IMR-90 (cell line): ENCODE data around the gene DGKD. TPM values are rescaled to one million over a fixed set of nuclear protein-coding genes. Genes with fewer than 3 reads are reported as not detected.

ENCODE experiments used
- ATAC-seq: fragments of 200-7000 bp; cut with Tn5 transposase; 2 replicates; pipeline ENCODE4 v1.9.1; 2020; ENCODE audit warnings: low read depth, mild to moderate bottlenecking, moderate library complexity
- BruUV-seq: library from RNA; stranded (reverse); fragments of 400-500 nt; replicated peaks from 2 replicates; lab custom pipeline; 2021; lab: Mats Ljungman, UMichigan
- CTCF ChIA-PET: fragments of 300-600 bp; formaldehyde crosslinking; extraction: SDS; loops from one replicate; lab custom pipeline; 2021; ENCODE audit warnings: antibody characterized with exemption; lab: Yijun Ruan, JAX
- POLR2A ChIA-PET: fragments of 300-600 bp; sonication (Branson Sonifier 250); formaldehyde crosslinking; loops from one replicate; lab custom pipeline; 2022; ENCODE audit warnings: antibody characterized with exemption; ENCODE audit not compliant: unreplicated experiment; lab: Charles Lee
- DNase-seq: peaks from one replicate; pipeline ENCODE4 v3.0.0; 2013
- H2AFZ ChIP-seq: replicated peaks from 2 replicates; pipeline ENCODE3; 2013; ENCODE audit warnings: low read length, mild to moderate bottlenecking; ENCODE audit not compliant: poor library complexity
- H2AK5ac ChIP-seq: 2 replicates; pipeline ENCODE4 v1.6.1; 2013; ENCODE audit warnings: low read depth, low read length, inconsistent platforms
- H2AK9ac ChIP-seq: replicated peaks from 2 replicates; pipeline ENCODE3; 2013; ENCODE audit warnings: mild to moderate bottlenecking, low read depth, low read length, moderate library complexity; ENCODE audit not compliant: poor library complexity
- H2BK120ac ChIP-seq: 2 replicates; pipeline ENCODE4 v1.6.1; 2013; ENCODE audit warnings: low read depth, low read length, inconsistent platforms
- H2BK15ac ChIP-seq: 3 replicates; pipeline ENCODE4 v1.6.1; 2013; ENCODE audit warnings: low read depth, low read length, inconsistent platforms
- H2BK20ac ChIP-seq: 2 replicates; pipeline ENCODE4 v1.6.1; 2013; ENCODE audit warnings: low read depth, mild to moderate bottlenecking, inconsistent platforms, low read length, moderate library complexity
- H2BK5ac ChIP-seq: 2 replicates; pipeline ENCODE4 v1.6.1; 2013; ENCODE audit warnings: mild to moderate bottlenecking, low read depth, low read length, inconsistent platforms; ENCODE audit not compliant: poor library complexity, severe bottlenecking
- H3K14ac ChIP-seq: replicated peaks from 2 replicates; pipeline ENCODE4 v1.6.1; 2013; ENCODE audit warnings: low read depth, low read length, inconsistent platforms
- H3K18ac ChIP-seq: 2 replicates; pipeline ENCODE4 v1.6.1; 2013; ENCODE audit warnings: low read depth, low read length, control low read depth
- H3K23ac ChIP-seq: 2 replicates; pipeline ENCODE4 v1.6.1; 2013; ENCODE audit warnings: low read depth, low read length, inconsistent platforms
- H3K27ac ChIP-seq: 2 replicates; pipeline ENCODE4 v1.5.1; 2013; ENCODE audit warnings: mild to moderate bottlenecking, control low read depth, low read length; ENCODE audit not compliant: insufficient read depth
- H3K27me3 ChIP-seq: 2 replicates; pipeline ENCODE4 v1.6.1; 2013; ENCODE audit warnings: low read length; ENCODE audit not compliant: control insufficient read depth, insufficient read depth
- H3K36me3 ChIP-seq: 2 replicates; pipeline ENCODE4 v1.6.1; 2013; ENCODE audit warnings: low read length, mixed read lengths; ENCODE audit not compliant: control insufficient read depth, insufficient read depth
- H3K4ac ChIP-seq: 2 replicates; pipeline ENCODE4 v1.6.1; 2013; ENCODE audit warnings: low read depth, low read length, inconsistent platforms
- H3K4me1 ChIP-seq: 2 replicates; pipeline ENCODE4 v1.6.1; 2013; ENCODE audit warnings: low read length, mixed read lengths; ENCODE audit not compliant: control insufficient read depth, insufficient read depth
- H3K4me2 ChIP-seq: 2 replicates; pipeline ENCODE4 v1.6.1; 2013; ENCODE audit warnings: low read depth, mild to moderate bottlenecking, control low read depth, low read length, moderate library complexity
- H3K4me3 ChIP-seq: 2 replicates; pipeline ENCODE4 v1.5.1; 2013; ENCODE audit warnings: low read depth, mild to moderate bottlenecking, control low read depth, low read length, moderate library complexity; ENCODE audit not compliant: insufficient read depth
- H3K56ac ChIP-seq: 2 replicates; pipeline ENCODE4 v1.6.1; 2013; ENCODE audit warnings: low read length, inconsistent platforms; ENCODE audit not compliant: insufficient read depth; ENCODE audit errors: extremely low read depth
- H3K79me1 ChIP-seq, 2 experiments: 2 replicates each; pipeline ENCODE4 v1.6.1; 2013; ENCODE audit warnings: low read length in 2 of 2, inconsistent platforms in 1 of 2, low read depth in 1 of 2
- H3K9ac ChIP-seq: 2 replicates; pipeline ENCODE4 v1.6.1; 2013; ENCODE audit warnings: low read depth, low read length, control low read depth
- H3K9me1 ChIP-seq: 2 replicates; pipeline ENCODE4 v1.6.1; 2013; ENCODE audit warnings: low read length, inconsistent platforms; ENCODE audit not compliant: insufficient read depth
- H3K9me3 ChIP-seq: 2 replicates; pipeline ENCODE4 v1.6.1; 2013; ENCODE audit warnings: low read length; ENCODE audit not compliant: control insufficient read depth, insufficient read depth
- H4K20me1 ChIP-seq: 2 replicates; pipeline ENCODE4 v1.6.1; 2013; ENCODE audit warnings: low read length, inconsistent platforms; ENCODE audit not compliant: insufficient read depth
- H4K5ac ChIP-seq: 2 replicates; pipeline ENCODE4 v1.6.1; 2013; ENCODE audit warnings: mild to moderate bottlenecking, low read depth, low read length, control low read depth
- H4K8ac ChIP-seq, 2 experiments: 2 replicates each; pipeline ENCODE4 v1.6.1; 2013; ENCODE audit warnings: low read depth in 2 of 2, low read length in 2 of 2, control low read depth in 1 of 2, inconsistent platforms in 1 of 2
- H4K91ac ChIP-seq: 2 replicates; pipeline ENCODE4 v1.6.1; 2013; ENCODE audit warnings: low read depth, low read length, inconsistent platforms; ENCODE audit not compliant: insufficient read depth
- BHLHE40 ChIP-seq: fragments of 150-350 bp; IDR thresholded peaks from 2 replicates; pipeline ENCODE4 v1.6.1; 2016; ENCODE audit warnings: mild to moderate bottlenecking, low read depth, low read length
- CEBPB ChIP-seq: IDR thresholded peaks from 2 replicates; pipeline ENCODE4 v1.6.1; 2012; ENCODE audit warnings: low read depth, low read length, improper control_type of control experiment
- CHD1 ChIP-seq: IDR thresholded peaks from 2 replicates; pipeline ENCODE4 v1.6.1; 2012; ENCODE audit warnings: low read depth, low read length, improper control_type of control experiment
- FOS ChIP-seq: fragments of 150-350 bp; IDR thresholded peaks from 2 replicates; pipeline ENCODE4 v1.6.1; 2016; ENCODE audit warnings: low read depth, low read length
- MAFK ChIP-seq: IDR thresholded peaks from 2 replicates; pipeline ENCODE4 v1.6.1; 2012; ENCODE audit warnings: low read depth, low read length, improper control_type of control experiment
- MAZ ChIP-seq: IDR thresholded peaks from 2 replicates; pipeline ENCODE4 v1.6.1; 2012; ENCODE audit warnings: low read depth, mild to moderate bottlenecking, low read length, improper control_type of control experiment, moderate library complexity, borderline replicate concordance
- MXI1 ChIP-seq: IDR thresholded peaks from 2 replicates; pipeline ENCODE4 v1.6.1; 2012; ENCODE audit warnings: low read depth, mild to moderate bottlenecking, low read length, moderate library complexity, borderline replicate concordance
- NFE2L2 ChIP-seq: fragments of 150-350 bp; IDR thresholded peaks from 2 replicates; pipeline ENCODE4 v1.6.1; 2016; ENCODE audit warnings: low read depth, mild to moderate bottlenecking, low read length
- POLR2A ChIP-seq: IDR thresholded peaks from 2 replicates; pipeline ENCODE4 v1.6.1; 2012; ENCODE audit warnings: mild to moderate bottlenecking, low read depth, low read length
- RAD21 ChIP-seq: IDR thresholded peaks from 2 replicates; pipeline ENCODE4 v1.6.1; 2012; ENCODE audit warnings: low read length, improper control_type of control experiment
- RCOR1 ChIP-seq: IDR thresholded peaks from 2 replicates; pipeline ENCODE4 v1.6.1; 2012; ENCODE audit warnings: mild to moderate bottlenecking, low read length, improper control_type of control experiment; ENCODE audit not compliant: insufficient replicate concordance
- RFX5 ChIP-seq: IDR thresholded peaks from 2 replicates; pipeline ENCODE4 v1.8.0; 2012; ENCODE audit warnings: low read depth, mild to moderate bottlenecking, low read length, moderate library complexity
- SMC3 ChIP-seq: fragments of 150-350 bp; IDR thresholded peaks from 2 replicates; pipeline ENCODE4 v1.6.1; 2016; ENCODE audit warnings: low read depth, mild to moderate bottlenecking, antibody characterized with exemption, low read length, moderate library complexity
- WGBS, 2 experiments: methylation state at CpG; one replicate each; pipeline versions ENCODE4 v1.1.5 to v1.1.7; 2013; ENCODE audit warnings: missing lambda C conversion rate in 2 of 2; ENCODE audit not compliant: insufficient read length in 1 of 2; ENCODE audit errors: extremely low coverage in 2 of 2; 5-methylcytosine and 5-hydroxymethylcytosine counted together
- dilution Hi-C: fragments of 300-500 bp; cut with HindIII; formaldehyde crosslinking; loops from one replicate; pipeline ENCODE4 v1.14.3; 2018; ENCODE audit warnings: low sequenced_read_pairs; ENCODE audit not compliant: unreplicated experiment
- in situ Hi-C: fragments of 300-500 bp; cut with MboI; formaldehyde crosslinking; loops from 3 replicates; pipeline ENCODE4 v1.14.3; 2019; ENCODE audit warnings: low sequenced_read_pairs, inconsistent platforms, mixed read lengths
- intact Hi-C: fragments of 100-400 bp; cut with micrococcal nuclease; formaldehyde crosslinking; loops from 2 replicates; pipeline ENCODE4 v1.10.0; 2022
- polyA plus RNA-seq, 3 experiments: library from polyadenylated mRNA; depleted of rRNA; stranded (reverse); fragments of >200 nt; gene quantifications; 2 replicates each; pipeline ENCODE4 v1.2.3, GENCODE V29; 2012; ENCODE audit warnings: low replicate concordance in 1 of 3
- total RNA-seq: library from RNA; depleted of rRNA; stranded (reverse); fragments of >200 nt; gene quantifications from 2 replicates; pipeline ENCODE4 v1.2.3, GENCODE V29; 2012
- TF ChIP-seq, protein P1 (sequence below): fragments of 150-350 bp; IDR thresholded peaks from 2 replicates; pipeline ENCODE4 v1.6.1; 2016; ENCODE audit warnings: low read depth, mild to moderate bottlenecking, low read length, moderate library complexity, borderline replicate concordance
- TF ChIP-seq, protein P2 (sequence below): fragments of 150-350 bp; IDR thresholded peaks from 2 replicates; pipeline ENCODE4 v1.6.1; 2017; ENCODE audit warnings: mild to moderate bottlenecking, antibody characterized with exemption, low read length, low read depth
- TF ChIP-seq, protein P3 (sequence below): conservative IDR thresholded peaks from 2 replicates; pipeline ENCODE4 v1.5.1; 2012; ENCODE audit warnings: mild to moderate bottlenecking, low read depth, low read length, improper control_type of control experiment

The DGKD gene
- total and polyA plus RNA-seq, 2 of the 4 experiments (the other 2 are of a cell fraction) = 6.5 to 10.1 TPM

DNA sequence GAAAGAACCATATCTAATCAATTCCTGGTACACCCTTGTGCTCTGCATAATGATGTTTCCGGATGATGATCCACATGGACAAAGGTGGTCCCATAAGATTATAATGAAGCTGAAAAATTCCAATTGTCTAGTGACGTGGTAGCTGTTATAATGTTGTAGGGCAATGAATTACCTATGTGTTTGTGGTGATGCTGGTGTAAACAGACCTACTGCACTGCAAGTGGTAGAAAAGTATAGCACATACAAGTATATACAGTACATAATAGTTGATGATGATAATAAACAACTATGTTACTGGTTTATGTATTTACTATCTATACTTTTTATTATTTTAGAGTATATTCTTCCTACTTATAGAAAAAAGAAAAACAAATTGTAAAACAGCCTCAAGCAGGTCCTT lies 8.4 kb downstream of the DGKD start:
- TF ChIP-seq MAZ (no peak), NFE2L2 (no peak), RFX5 (no peak), MAFK (no peak), POLR2A (no peak), BHLHE40 (no peak), SMC3 (no peak), RCOR1 (no peak), CEBPB (no peak), CHD1 (no peak), RAD21 (no peak), FOS (no peak), MXI1 (no peak)
- TF ChIP-seq, protein P1, sequence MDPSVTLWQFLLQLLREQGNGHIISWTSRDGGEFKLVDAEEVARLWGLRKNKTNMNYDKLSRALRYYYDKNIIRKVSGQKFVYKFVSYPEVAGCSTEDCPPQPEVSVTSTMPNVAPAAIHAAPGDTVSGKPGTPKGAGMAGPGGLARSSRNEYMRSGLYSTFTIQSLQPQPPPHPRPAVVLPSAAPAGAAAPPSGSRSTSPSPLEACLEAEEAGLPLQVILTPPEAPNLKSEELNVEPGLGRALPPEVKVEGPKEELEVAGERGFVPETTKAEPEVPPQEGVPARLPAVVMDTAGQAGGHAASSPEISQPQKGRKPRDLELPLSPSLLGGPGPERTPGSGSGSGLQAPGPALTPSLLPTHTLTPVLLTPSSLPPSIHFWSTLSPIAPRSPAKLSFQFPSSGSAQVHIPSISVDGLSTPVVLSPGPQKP = no peak
- TF ChIP-seq, protein P2, sequence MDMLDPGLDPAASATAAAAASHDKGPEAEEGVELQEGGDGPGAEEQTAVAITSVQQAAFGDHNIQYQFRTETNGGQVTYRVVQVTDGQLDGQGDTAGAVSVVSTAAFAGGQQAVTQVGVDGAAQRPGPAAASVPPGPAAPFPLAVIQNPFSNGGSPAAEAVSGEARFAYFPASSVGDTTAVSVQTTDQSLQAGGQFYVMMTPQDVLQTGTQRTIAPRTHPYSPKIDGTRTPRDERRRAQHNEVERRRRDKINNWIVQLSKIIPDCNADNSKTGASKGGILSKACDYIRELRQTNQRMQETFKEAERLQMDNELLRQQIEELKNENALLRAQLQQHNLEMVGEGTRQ = no peak
- TF ChIP-seq, protein P3, sequence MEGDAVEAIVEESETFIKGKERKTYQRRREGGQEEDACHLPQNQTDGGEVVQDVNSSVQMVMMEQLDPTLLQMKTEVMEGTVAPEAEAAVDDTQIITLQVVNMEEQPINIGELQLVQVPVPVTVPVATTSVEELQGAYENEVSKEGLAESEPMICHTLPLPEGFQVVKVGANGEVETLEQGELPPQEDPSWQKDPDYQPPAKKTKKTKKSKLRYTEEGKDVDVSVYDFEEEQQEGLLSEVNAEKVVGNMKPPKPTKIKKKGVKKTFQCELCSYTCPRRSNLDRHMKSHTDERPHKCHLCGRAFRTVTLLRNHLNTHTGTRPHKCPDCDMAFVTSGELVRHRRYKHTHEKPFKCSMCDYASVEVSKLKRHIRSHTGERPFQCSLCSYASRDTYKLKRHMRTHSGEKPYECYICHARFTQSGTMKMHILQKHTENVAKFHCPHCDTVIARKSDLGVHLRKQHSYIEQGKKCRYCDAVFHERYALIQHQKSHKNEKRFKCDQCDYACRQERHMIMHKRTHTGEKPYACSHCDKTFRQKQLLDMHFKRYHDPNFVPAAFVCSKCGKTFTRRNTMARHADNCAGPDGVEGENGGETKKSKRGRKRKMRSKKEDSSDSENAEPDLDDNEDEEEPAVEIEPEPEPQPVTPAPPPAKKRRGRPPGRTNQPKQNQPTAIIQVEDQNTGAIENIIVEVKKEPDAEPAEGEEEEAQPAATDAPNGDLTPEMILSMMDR = no peak
- Histone ChIP-seq H3K4me1 (no peaks in the 10 kb centered on the region), H3K27ac (no peak overlapping the region), H3K4ac (no peak overlapping the region), H3K9me1 (no peaks in the 10 kb centered on the region), H3K4me3 (no peak overlapping the region), H2AK5ac (no peak overlapping the region), H4K91ac (no peak overlapping the region), H3K9ac (no peak overlapping the region), H2BK120ac (no peak overlapping the region), H3K18ac (no peak overlapping the region), H2BK5ac (no peak overlapping the region), H3K4me2 (no peak overlapping the region), H3K27me3 (no peaks in the 10 kb centered on the region), H3K9me3 (no peaks in the 10 kb centered on the region), H3K23ac (no peak overlapping the region), H2BK20ac (no peak overlapping the region), H3K14ac (no peak overlapping the region), H4K8ac (no peak overlapping the region), H3K56ac (no peak overlapping the region), H3K36me3 (peaks cover 1% of the 10 kb centered on the region; the same call in 1 of the 2 replicates), H2AK9ac (no peak overlapping the region), H2AFZ (no peak overlapping the region), H3K79me1 (peaks cover 22 to 25% of the 10 kb centered on the region in 2 experiments; a peak in 3 of 4 replicates), H4K20me1 (no peaks in the 10 kb centered on the region; the same call in 1 of the 2 replicates), H4K5ac (no peak overlapping the region), H2BK15ac (no peak overlapping the region)
- in situ Hi-C loops (no loop called here), intact Hi-C loops (no loop called here), dilution Hi-C loops (no loop called here)
- WGBS, 2 experiments = 80% methylated on average over 1 of the region's 2 CpGs; no CpG with 5 or more reads in 1 of the 2 experiments
- ChIA-PET POLR2A (no interaction called here), CTCF (interaction anchor here (0.6 to 1.2 kb wide), 2 partner anchors 16 to 297 kb away, joined by 3 read pairs; no protein-coding TSS in a partner anchor)
- DNase-seq (no peak), ATAC-seq (no peak)
- no TSS peak for BruUV-seq
